ENCODE results near the gene ERCC8. TPM values are rescaled to one million over a fixed set of nuclear protein-coding genes. Genes with fewer than 3 reads are reported as not detected.

ERCC8 gene, protein sequence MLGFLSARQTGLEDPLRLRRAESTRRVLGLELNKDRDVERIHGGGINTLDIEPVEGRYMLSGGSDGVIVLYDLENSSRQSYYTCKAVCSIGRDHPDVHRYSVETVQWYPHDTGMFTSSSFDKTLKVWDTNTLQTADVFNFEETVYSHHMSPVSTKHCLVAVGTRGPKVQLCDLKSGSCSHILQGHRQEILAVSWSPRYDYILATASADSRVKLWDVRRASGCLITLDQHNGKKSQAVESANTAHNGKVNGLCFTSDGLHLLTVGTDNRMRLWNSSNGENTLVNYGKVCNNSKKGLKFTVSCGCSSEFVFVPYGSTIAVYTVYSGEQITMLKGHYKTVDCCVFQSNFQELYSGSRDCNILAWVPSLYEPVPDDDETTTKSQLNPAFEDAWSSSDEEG
- total RNA-seq (2021; fragmentation: NEBNext Ultra II Directional; extraction: Animal tissue kit (Norgen Biotek cat#: 25700)), result 14.8 and 17.3 TPM in 2 replicates
- polyA plus RNA-seq (2011; rRNA removed), result 13.3 and 17.3 TPM in 2 replicates
- 22.3 TPM for polyA plus RNA-seq (2011; cell fraction: cytosol; rRNA removed)
- polyA plus RNA-seq (2011; cell fraction: nucleus; rRNA removed), result 10.0 TPM
- 9.2 to 15.8 TPM (median 13.1 TPM) in 4 replicates for polyA plus RNA-seq (2012, experiment 1 of 2)
- polyA plus RNA-seq (2012, experiment 2 of 2), result 3.0 TPM
- 7.7 TPM for polyA plus RNA-seq (2013, experiment 1 of 2)
- 8.2 TPM for polyA plus RNA-seq (2013, experiment 2 of 2)
- polyA minus RNA-seq (2011; rRNA and poly(A)+ RNA removed), result 27.5 and 38.1 TPM in 2 replicates
- polyA minus RNA-seq (2011; cell fraction: cytosol; rRNA and poly(A)+ RNA removed), result 20.4 TPM
- 53.8 TPM for polyA minus RNA-seq (2011; cell fraction: nucleus; rRNA and poly(A)+ RNA removed)
- long read RNA-seq, experiment 1, transcript ERCC8-201 (12 exons, 2,017 nt), result major isoform, 7 of 20 reads
- long read RNA-seq, experiment 1, partial matches to known transcripts, result 2 of 20 reads
- long read RNA-seq, experiment 1, other reads (novel, unspliced or antisense), result 9 of 20 reads
- long read RNA-seq, experiment 2, transcript ERCC8-201 (12 exons, 2,017 nt), result major isoform, 24 of 34 reads
- long read RNA-seq, experiment 2, partial matches to known transcripts, result 4 of 34 reads
- long read RNA-seq, experiment 2, other reads (novel, unspliced or antisense), result 5 of 34 reads

DNA sequence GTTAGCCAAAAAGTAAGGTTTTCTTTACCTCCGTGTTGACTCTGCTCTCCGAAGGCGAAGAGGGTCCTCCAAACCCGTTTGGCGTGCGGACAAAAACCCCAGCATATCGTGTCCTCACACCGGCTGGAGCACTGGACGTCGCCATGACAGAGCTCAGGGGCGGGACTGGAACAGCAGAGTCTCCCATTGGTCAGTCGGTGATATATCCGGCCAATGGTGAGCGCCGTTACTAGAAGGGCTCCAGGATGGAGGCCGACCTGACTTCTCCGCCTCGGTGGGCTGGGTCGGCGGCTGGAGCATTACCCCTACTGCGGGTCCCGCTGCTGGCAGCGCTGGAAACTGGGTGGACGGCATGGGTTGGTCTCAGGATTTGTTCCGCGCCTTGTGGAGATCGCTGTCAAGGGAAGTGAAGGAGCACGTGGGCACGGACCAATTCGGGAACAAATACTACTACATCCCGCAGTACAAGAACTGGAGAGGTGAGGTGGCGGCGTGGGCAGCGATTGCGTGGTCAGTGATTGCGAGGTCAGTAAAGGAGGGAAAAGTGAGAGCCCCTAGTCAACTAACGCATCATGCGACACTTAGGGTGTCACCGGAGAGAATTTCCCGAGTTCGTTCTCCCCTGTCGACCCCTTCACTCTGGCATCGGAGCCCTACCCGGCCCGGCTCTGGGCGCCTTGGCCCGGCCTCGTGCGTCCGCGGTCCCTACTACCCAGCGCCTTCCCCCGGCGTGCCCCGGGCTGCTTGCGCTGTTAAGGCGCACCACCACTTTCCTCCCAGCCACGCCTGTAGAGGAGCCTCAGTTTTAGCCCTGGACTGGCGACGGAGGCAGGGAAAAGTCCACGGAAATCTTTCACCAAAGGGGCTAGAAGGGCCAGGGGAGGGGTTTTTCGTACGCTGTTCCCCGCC is at the start of gene ERCC8, which contains the start of gene NDUFAF2:
ERCC8 (minus strand) TSS at position 167 of the 909 bp plus-strand sequence; CDS start at position 105, 62 bp downstream.
NDUFAF2 (plus strand) TSS at position 302 of the 909 bp plus-strand sequence; CDS start at position 353, 51 bp downstream.
- Histone ChIP-seq H4K20me1 (replicated peaks in 1 of 2; ENCODE audit: control insufficient read depth in 1 of 2, insufficient read depth in 2 of 2, low read length in 2 of 2) (no peaks in the 10 kb centered on the region), H2BK120ac (replicated peaks; ENCODE audit: low read depth, low read length) (no peak within 1 kb of the TSS), H3K79me2 (ENCODE audit: control insufficient read depth in 1 of 2, insufficient read depth in 2 of 2, low read length in 2 of 2) (peaks cover 3 to 79% of the 10 kb centered on the region in 2 experiments), H3K56ac (replicated peaks; ENCODE audit: insufficient read length, low read depth, low read length) (no peak within 1 kb of the TSS), H3K4me2 (ENCODE audit: insufficient read depth in 1 of 2, low read depth in 2 of 2, low read length in 2 of 2) (peak within 1 kb of the TSS; percentile 92 to 94), H3K79me1 (ENCODE audit: low read depth, low read length) (peaks cover 2% of the 10 kb centered on the region), H3K27ac (ENCODE audit: low read depth, low read length) (peak within 1 kb of the TSS; percentile 73; the same call in 1 of the 2 replicates), H3K9me3 (ENCODE audit: insufficient read depth in 2 of 2, low read depth in 1 of 2, low read length in 1 of 2) (0 out of 4 replicates have a peak, but pooled peaks cover 0 to 1% of the 10 kb centered on the region in 2 experiments), H3K27me3 (replicated peaks in 1 of 4; ENCODE audit: control insufficient read depth in 3 of 4, extremely low read depth in 1 of 4, insufficient read depth in 3 of 4, low read length in 3 of 4) (no peaks in the 10 kb centered on the region; a peak in 1 of 7 replicates), H3K4me3 (ENCODE audit: extremely low read depth in 1 of 4, insufficient read depth in 2 of 4, low read depth in 3 of 4, low read length in 4 of 4) (peak within 1 kb of the TSS; percentile 78 to 95 (median 87)), H3K4ac (replicated peaks; ENCODE audit: insufficient read length, low read depth, low read length) (no peak within 1 kb of the TSS), H3K23ac (ENCODE audit: insufficient read length) (no peak within 1 kb of the TSS), H2BK5ac (ENCODE audit: low read depth, low read length) (0 out of 2 replicates have a peak within 1 kb of the TSS, but pooled peaks have one; percentile 48), H3K9ac (replicated peaks in 1 of 4; ENCODE audit: extremely low read depth in 1 of 4, low read depth in 3 of 4, low read length in 3 of 4) (peak within 1 kb of the TSS; percentile 63 to 91 (median 84)), H3K4me1 (replicated peaks in 1 of 4; ENCODE audit: control insufficient read depth in 3 of 4, insufficient read depth in 4 of 4, low read length in 3 of 4) (peaks cover 0 to 5% (median under 1%) of the 10 kb centered on the region in 4 experiments; a peak in 2 of 7 replicates), H4K91ac (replicated peaks; ENCODE audit: insufficient read length, low read length) (no peak within 1 kb of the TSS), H2BK20ac (ENCODE audit: low read length) (no peak within 1 kb of the TSS), H3K23me2 (ENCODE audit: low read depth, low read length) (peaks cover 7% of the 10 kb centered on the region; the same call in 1 of the 2 replicates), H4K8ac (ENCODE audit: extremely low read depth, insufficient read depth, low read length) (peak within 1 kb of the TSS; percentile 81; the same call in 1 of the 2 replicates), H3K14ac (ENCODE audit: insufficient read length) (no peak within 1 kb of the TSS), H2BK15ac (ENCODE audit: low read length) (no peak within 1 kb of the TSS; the same call in 1 of the 2 replicates), H4K5ac (ENCODE audit: insufficient read length, low read depth, low read length) (no peak within 1 kb of the TSS), H3K18ac (ENCODE audit: extremely low read depth, low read length) (peak within 1 kb of the TSS; percentile 95; the same call in 1 of the 2 replicates), H2BK12ac (ENCODE audit: low read depth, low read length) (no peak within 1 kb of the TSS), H3K36me3 (ENCODE audit: control insufficient read depth in 2 of 4, insufficient read depth in 4 of 4, low read length in 3 of 4) (peaks cover 0 to 4% (median 0%) of the 10 kb centered on the region in 4 experiments; a peak in 2 of 8 replicates), H2AFZ (ENCODE audit: low read length) (peak within 1 kb of the TSS; percentile 99), H2AK5ac (ENCODE audit: low read depth, low read length) (no peak within 1 kb of the TSS)
- CTCF ChIA-PET (ENCODE audit: partially characterized antibody), result interaction anchor here (1.2 to 1.4 kb wide), 2 partner anchors 108 to 413 kb away, joined by 3 read pairs; no protein-coding TSS in a partner anchor
- 2% methylated on average over 64 of the region's 64 CpGs; no CpG with 5 or more reads in 1 of the 2 experiments for WGBS, 2 experiments (ENCODE audit: extremely low coverage in 1 of 2, insufficient coverage in 1 of 2, insufficient read length in 1 of 2, insufficient replicate concordance in 2 of 2, low coverage in 1 of 2, low lambda C conversion rate in 2 of 2, missing lambda C conversion rate in 1 of 2)
- DNase-seq (ENCODE audit: low read depth in 1 of 2, low spot score in 2 of 2), result peak; percentile 57 to 88
- FAIRE-seq, result peak; percentile 92
- POLR2A ChIA-PET (ENCODE audit: partially characterized antibody), result interaction anchor here (1.0 to 1.5 kb wide), 4 partner anchors 151 to 386 kb away, joined by 3 to 8 read pairs (median 4); partner anchors contain the start of gene DEPDC1B
- TF ChIP-seq KDM5A (IDR thresholded peaks at IDR 0.05; ENCODE audit: low read length), result peak; percentile 97
- TF ChIP-seq TAF1 (IDR thresholded peaks at IDR 0.05; ENCODE audit: low read depth, low read length), result peak; percentile 78
- no peak for TF ChIP-seq NRF1 (IDR thresholded peaks at IDR 0.05; ENCODE audit: low read depth, low read length)
- TF ChIP-seq EZH2 (IDR thresholded peaks at IDR 0.05; ENCODE audit: low read depth, low read length, severe bottlenecking), result no peak
